Measurements from ENCODE around the gene E2F6.

Gene E2F6

GRCh38 chr2:11480859-11481258, 14.9 kb upstream of the E2F6 start:
- H3K36me3 ChIP-seq (ENCODE audit: control insufficient read depth in 2 of 2, insufficient read depth in 2 of 2, low read length in 2 of 2), result no peaks in the 10 kb centered on the region
- H3K27me3 ChIP-seq (ENCODE audit: control insufficient read depth in 2 of 2, insufficient read depth in 2 of 2, low read length in 2 of 2), result peaks cover 5 to 18% of the 10 kb centered on the region in 2 donors
- peaks cover 3 to 8% of the 10 kb centered on the region in 2 donors for H3K4me1 ChIP-seq (ENCODE audit: control insufficient read depth in 2 of 2, insufficient read depth in 2 of 2, low read length in 2 of 2)
- H3K27ac ChIP-seq (ENCODE audit: low read depth in 2 of 2, low read length in 2 of 2), result no peak overlapping the region
- no peak overlapping the region for H3K4me3 ChIP-seq (ENCODE audit: low read length in 2 of 2)
- H3K9ac ChIP-seq (ENCODE audit: low read depth in 1 of 2, low read length in 2 of 2), result no peak overlapping the region
- no peaks in the 10 kb centered on the region for H3K9me3 ChIP-seq (ENCODE audit: control insufficient read depth in 2 of 2, low read length in 2 of 2)

GRCh38 chr2:11480406-11480805, 14.4 kb upstream of the E2F6 start:
- Histone ChIP-seq H3K36me3 (ENCODE audit: control insufficient read depth in 2 of 2, insufficient read depth in 2 of 2, low read length in 2 of 2) (no peaks in the 10 kb centered on the region), H3K4me1 (ENCODE audit: control insufficient read depth in 2 of 2, insufficient read depth in 2 of 2, low read length in 2 of 2) (peaks cover 3 to 8% of the 10 kb centered on the region in 2 donors), H3K9me3 (ENCODE audit: control insufficient read depth in 2 of 2, low read length in 2 of 2) (no peaks in the 10 kb centered on the region), H3K27ac (ENCODE audit: low read depth in 2 of 2, low read length in 2 of 2) (no peak overlapping the region), H3K27me3 (ENCODE audit: control insufficient read depth in 2 of 2, insufficient read depth in 2 of 2, low read length in 2 of 2) (peaks cover 5 to 16% of the 10 kb centered on the region in 2 donors), H3K4me3 (ENCODE audit: low read length in 2 of 2) (no peak overlapping the region), H3K9ac (ENCODE audit: low read depth in 1 of 2, low read length in 2 of 2) (no peak overlapping the region)

- Histone ChIP-seq H3K27ac (ENCODE audit: low read depth in 2 of 2, low read length in 2 of 2) (no peak overlapping the region), H3K9ac (ENCODE audit: low read depth in 1 of 2, low read length in 2 of 2) (no peak overlapping the region), H3K4me3 (ENCODE audit: low read length in 2 of 2) (no peak overlapping the region), H3K27me3 (ENCODE audit: control insufficient read depth in 2 of 2, insufficient read depth in 2 of 2, low read length in 2 of 2) (peaks cover 5 to 14% of the 10 kb centered on the region in 2 donors), H3K9me3 (ENCODE audit: control insufficient read depth in 2 of 2, low read length in 2 of 2) (no peaks in the 10 kb centered on the region), H3K36me3 (ENCODE audit: control insufficient read depth in 2 of 2, insufficient read depth in 2 of 2, low read length in 2 of 2) (no peaks in the 10 kb centered on the region), H3K4me1 (ENCODE audit: control insufficient read depth in 2 of 2, insufficient read depth in 2 of 2, low read length in 2 of 2) (peaks cover 3 to 8% of the 10 kb centered on the region in 2 donors)
These were observed 13.1 kb upstream of the E2F6 start for GRCh38 chr2:11478899-11479605.

- H3K27ac ChIP-seq (ENCODE audit: low read depth in 2 of 2, low read length in 2 of 2), result no peak overlapping the region
- no peaks in the 10 kb centered on the region for H3K36me3 ChIP-seq (ENCODE audit: control insufficient read depth in 2 of 2, insufficient read depth in 2 of 2, low read length in 2 of 2)
- no peaks in the 10 kb centered on the region for H3K9me3 ChIP-seq (ENCODE audit: control insufficient read depth in 2 of 2, low read length in 2 of 2)
- no peak overlapping the region for H3K9ac ChIP-seq (ENCODE audit: low read depth in 1 of 2, low read length in 2 of 2)
- H3K27me3 ChIP-seq (ENCODE audit: control insufficient read depth in 2 of 2, insufficient read depth in 2 of 2, low read length in 2 of 2), result peaks cover 3 to 13% of the 10 kb centered on the region in 2 donors
- H3K4me3 ChIP-seq (ENCODE audit: low read length in 2 of 2), result no peak overlapping the region
- H3K4me1 ChIP-seq (ENCODE audit: control insufficient read depth in 2 of 2, insufficient read depth in 2 of 2, low read length in 2 of 2), result peaks cover 0 to under 1% of the 10 kb centered on the region in 2 donors
These were observed 12.0 kb upstream of the E2F6 start for GRCh38 chr2:11477994-11478393.

GRCh38 chr2:11473659-11474433, 7.9 kb upstream of the E2F6 start:
- no peaks in the 10 kb centered on the region for H3K4me1 ChIP-seq (ENCODE audit: control insufficient read depth in 2 of 2, insufficient read depth in 2 of 2, low read length in 2 of 2)
- H3K4me3 ChIP-seq (ENCODE audit: low read length in 2 of 2), result no peak overlapping the region
- no peak overlapping the region for H3K27ac ChIP-seq (ENCODE audit: low read depth in 2 of 2, low read length in 2 of 2)
- peaks cover 2 to 10% of the 10 kb centered on the region in 2 donors for H3K27me3 ChIP-seq (ENCODE audit: control insufficient read depth in 2 of 2, insufficient read depth in 2 of 2, low read length in 2 of 2)
- H3K9ac ChIP-seq (ENCODE audit: low read depth in 1 of 2, low read length in 2 of 2), result no peak overlapping the region
- no peaks in the 10 kb centered on the region for H3K9me3 ChIP-seq (ENCODE audit: control insufficient read depth in 2 of 2, low read length in 2 of 2)
- no peaks in the 10 kb centered on the region for H3K36me3 ChIP-seq (ENCODE audit: control insufficient read depth in 2 of 2, insufficient read depth in 2 of 2, low read length in 2 of 2)

DNA sequence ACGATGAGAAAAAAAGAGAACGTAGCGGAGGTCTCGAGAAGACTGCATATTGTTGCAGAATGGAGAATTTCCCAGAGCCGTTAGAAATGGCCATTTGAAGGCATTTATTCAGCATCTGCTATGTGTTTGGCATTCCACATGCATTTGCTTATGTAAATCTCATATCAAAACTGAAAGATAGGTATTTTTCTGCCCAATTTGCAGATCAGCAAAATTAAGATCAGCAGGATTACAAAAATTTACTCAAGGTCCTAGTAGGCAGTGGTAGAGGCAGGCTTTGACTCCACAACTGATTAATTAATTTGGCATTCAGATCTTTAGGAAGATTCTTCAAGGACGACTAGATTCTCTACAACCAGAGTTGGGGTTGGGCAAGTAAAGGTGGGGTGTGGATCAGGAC, 1.8 kb upstream of the E2F6 start:
- no peak overlapping the region for H3K9ac ChIP-seq (ENCODE audit: low read depth in 1 of 2, low read length in 2 of 2)
- no peak overlapping the region for H3K4me3 ChIP-seq (ENCODE audit: low read length in 2 of 2)
- no peaks in the 10 kb centered on the region for H3K27me3 ChIP-seq (ENCODE audit: control insufficient read depth in 2 of 2, insufficient read depth in 2 of 2, low read length in 2 of 2)
- H3K9me3 ChIP-seq (ENCODE audit: control insufficient read depth in 2 of 2, low read length in 2 of 2), result no peaks in the 10 kb centered on the region
- no peaks in the 10 kb centered on the region for H3K36me3 ChIP-seq (ENCODE audit: control insufficient read depth in 2 of 2, insufficient read depth in 2 of 2, low read length in 2 of 2)
- H3K27ac ChIP-seq (ENCODE audit: low read depth in 2 of 2, low read length in 2 of 2), result no peak overlapping the region
- peaks cover 12 to 17% of the 10 kb centered on the region in 2 donors for H3K4me1 ChIP-seq (ENCODE audit: control insufficient read depth in 2 of 2, insufficient read depth in 2 of 2, low read length in 2 of 2)

DNA sequence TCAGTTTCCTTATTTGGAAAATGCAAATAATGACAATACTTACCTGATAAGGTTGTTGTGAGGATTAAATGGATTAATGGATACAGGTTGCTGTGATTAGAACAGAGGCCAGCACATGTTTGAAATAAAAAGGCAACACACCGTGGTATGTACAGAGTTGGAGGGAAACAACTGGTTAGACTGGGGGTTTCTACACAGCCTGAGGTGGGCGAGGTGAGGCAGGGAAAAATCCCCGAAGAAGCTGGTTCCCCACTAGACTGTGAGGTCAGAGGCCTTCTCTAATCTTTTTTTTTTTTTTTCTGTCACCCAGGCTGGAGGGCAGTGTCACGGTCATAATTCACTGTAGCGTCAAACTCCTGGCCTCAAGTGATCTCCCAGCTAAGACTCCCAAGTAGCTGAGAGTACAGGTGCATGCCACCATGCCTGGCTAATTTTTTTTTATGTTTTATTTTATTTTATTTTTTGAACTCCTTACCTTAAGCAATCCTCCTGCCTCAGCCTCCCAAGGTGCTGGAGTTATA, 1.2 kb upstream of the E2F6 start:
- Histone ChIP-seq H3K4me1 (ENCODE audit: control insufficient read depth in 2 of 2, insufficient read depth in 2 of 2, low read length in 2 of 2) (peaks cover 12 to 17% of the 10 kb centered on the region in 2 donors), H3K27ac (ENCODE audit: low read depth in 2 of 2, low read length in 2 of 2) (no peak overlapping the region), H3K27me3 (ENCODE audit: control insufficient read depth in 2 of 2, insufficient read depth in 2 of 2, low read length in 2 of 2) (no peaks in the 10 kb centered on the region), H3K4me3 (ENCODE audit: low read length in 2 of 2) (no peak overlapping the region), H3K9ac (ENCODE audit: low read depth in 1 of 2, low read length in 2 of 2) (no peak overlapping the region), H3K36me3 (ENCODE audit: control insufficient read depth in 2 of 2, insufficient read depth in 2 of 2, low read length in 2 of 2) (no peaks in the 10 kb centered on the region), H3K9me3 (ENCODE audit: control insufficient read depth in 2 of 2, low read length in 2 of 2) (no peaks in the 10 kb centered on the region)

DNA sequence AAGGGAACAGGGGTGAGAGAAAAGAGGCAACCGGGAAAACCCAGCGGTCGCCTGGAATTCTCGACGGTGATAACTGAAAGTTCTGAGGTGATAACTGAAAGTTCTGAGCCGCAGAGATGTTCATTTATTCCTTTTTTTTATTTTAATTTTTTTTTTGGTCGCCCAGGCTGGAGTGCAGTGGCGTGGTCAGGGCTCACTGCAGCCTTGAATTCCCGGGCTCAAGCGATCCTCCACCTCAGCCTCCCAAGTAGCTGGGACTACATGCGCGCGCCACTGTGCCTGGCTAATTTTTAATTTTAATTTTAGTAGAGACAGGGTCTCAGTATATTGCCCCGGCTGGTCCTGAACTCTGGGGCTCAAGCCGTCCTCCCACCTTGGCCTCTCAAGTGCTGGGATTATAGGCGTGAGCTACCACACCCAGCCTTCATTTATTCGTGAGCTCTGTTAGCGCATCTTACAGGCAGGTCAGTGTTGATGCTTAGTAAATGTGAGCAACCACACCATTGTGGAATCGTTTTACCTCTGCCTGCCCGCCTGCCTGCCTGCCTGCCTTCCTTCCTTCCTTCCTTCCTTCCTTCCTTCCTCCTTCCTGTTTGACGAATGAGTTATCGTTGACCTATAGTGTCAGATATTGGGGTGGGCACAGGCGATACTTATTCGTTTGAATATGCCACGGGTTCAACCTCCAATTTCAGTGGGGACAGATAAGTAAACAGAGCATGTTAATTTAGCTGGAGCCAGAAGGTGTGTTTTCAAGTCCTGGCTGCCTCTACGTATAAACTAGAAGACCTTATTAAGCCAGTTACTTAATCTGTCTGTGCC, 557 bp upstream of the E2F6 start:
- Histone ChIP-seq H3K9me3 (ENCODE audit: control insufficient read depth in 2 of 2, low read length in 2 of 2) (no peaks in the 10 kb centered on the region), H3K27me3 (ENCODE audit: control insufficient read depth in 2 of 2, insufficient read depth in 2 of 2, low read length in 2 of 2) (no peaks in the 10 kb centered on the region), H3K4me1 (ENCODE audit: control insufficient read depth in 2 of 2, insufficient read depth in 2 of 2, low read length in 2 of 2) (peaks cover 12 to 17% of the 10 kb centered on the region in 2 donors), H3K9ac (ENCODE audit: low read depth in 1 of 2, low read length in 2 of 2) (peak overlapping the region in 1 of 2 donors; percentile 61), H3K36me3 (ENCODE audit: control insufficient read depth in 2 of 2, insufficient read depth in 2 of 2, low read length in 2 of 2) (no peaks in the 10 kb centered on the region), H3K4me3 (ENCODE audit: low read length in 2 of 2) (peak overlapping the region; percentile 88 to 89), H3K27ac (ENCODE audit: low read depth in 2 of 2, low read length in 2 of 2) (peak overlapping the region; percentile 78 to 82)

DNA sequence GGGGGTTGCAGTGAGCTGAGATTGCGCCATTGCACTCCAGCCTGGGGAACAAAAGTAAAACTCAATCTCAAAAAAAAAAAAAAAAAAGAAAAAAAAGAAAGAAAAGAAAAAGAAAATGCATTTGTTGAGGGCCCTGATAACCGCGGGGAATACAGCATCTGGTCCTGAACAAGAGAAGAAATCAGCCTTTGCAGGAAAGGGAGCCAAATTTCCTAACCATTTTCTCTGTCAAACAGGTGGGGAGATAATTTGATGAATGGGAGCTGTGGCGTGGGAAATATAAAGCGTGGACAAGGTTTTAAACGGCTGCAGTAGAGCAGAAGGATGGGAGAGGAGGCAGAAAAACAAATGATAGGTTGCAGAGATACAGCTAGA, 864 bp downstream of the E2F6 start:
- H3K4me1 ChIP-seq (ENCODE audit: control insufficient read depth in 2 of 2, insufficient read depth in 2 of 2, low read length in 2 of 2), result peaks cover 12 to 17% of the 10 kb centered on the region in 2 donors
- no peaks in the 10 kb centered on the region for H3K27me3 ChIP-seq (ENCODE audit: control insufficient read depth in 2 of 2, insufficient read depth in 2 of 2, low read length in 2 of 2)
- H3K4me3 ChIP-seq (ENCODE audit: low read length in 2 of 2), result peak overlapping the region; percentile 88 to 89
- no peaks in the 10 kb centered on the region for H3K9me3 ChIP-seq (ENCODE audit: control insufficient read depth in 2 of 2, low read length in 2 of 2)
- H3K9ac ChIP-seq (ENCODE audit: low read depth in 1 of 2, low read length in 2 of 2), result peak overlapping the region; percentile 70 to 79
- peak overlapping the region in 1 of 2 donors; percentile 82 for H3K27ac ChIP-seq (ENCODE audit: low read depth in 2 of 2, low read length in 2 of 2)
- H3K36me3 ChIP-seq (ENCODE audit: control insufficient read depth in 2 of 2, insufficient read depth in 2 of 2, low read length in 2 of 2), result no peaks in the 10 kb centered on the region

Measured in mucosa of rectum (tissue), 2 donors.